GM12873 (cell line): ENCODE data around the gene COL16A1.
A peak's percentile ranks its signal among the peaks of the same experiment; 100 is the strongest.

ENCODE experiments used
- TF ChIP-seq, protein P1 (sequence below): IDR thresholded peaks from 2 replicates; pipeline ENCODE4 v1.5.1; 2012; ENCODE audit warnings: low read depth, mild to moderate bottlenecking, moderate library complexity, low read length, control low read depth; ENCODE audit not compliant: insufficient read depth; ENCODE audit errors: missing control alignments

Gene COL16A1

DNA sequence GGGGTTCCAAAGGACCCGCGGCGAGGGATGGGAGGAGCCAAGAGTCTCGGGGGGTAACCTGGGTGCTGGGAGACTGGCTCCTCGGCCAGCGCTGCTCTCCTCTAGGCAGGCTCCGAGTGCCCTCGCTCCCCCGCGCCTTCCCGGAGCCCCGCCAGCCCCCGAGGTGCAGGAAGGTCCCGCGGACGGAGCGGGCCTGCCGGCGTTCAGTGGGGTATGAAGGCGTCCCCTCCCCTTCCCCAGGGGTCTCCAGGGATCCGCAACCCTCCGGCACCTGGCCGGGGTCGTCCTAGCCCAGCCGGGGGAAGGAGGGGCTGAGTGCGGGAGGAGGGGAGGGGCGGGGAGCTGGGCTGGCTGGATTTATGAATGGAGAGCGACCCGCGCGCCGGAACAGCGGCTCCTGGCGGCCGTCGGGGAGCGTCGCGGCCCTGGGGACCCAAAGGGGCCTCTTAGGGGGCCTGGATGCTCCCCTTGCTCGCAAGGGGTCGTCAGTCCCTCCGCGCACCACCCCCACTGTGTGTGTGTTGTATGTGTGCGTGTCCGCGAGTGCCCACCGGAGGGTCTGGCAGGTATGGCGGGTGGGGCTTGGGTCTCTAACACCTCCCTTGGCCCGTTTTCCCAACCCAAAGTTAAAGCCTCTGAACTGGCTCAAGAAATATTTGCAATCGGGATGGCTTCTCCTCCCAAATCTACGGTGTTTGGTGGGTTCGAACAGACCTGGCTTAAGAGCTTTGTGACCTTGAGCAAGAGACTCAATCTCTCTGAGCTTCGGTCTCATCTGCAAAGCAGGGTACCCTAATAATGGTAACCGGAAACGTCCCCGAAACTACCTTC is 85.7 kb downstream of the COL16A1 start:
- TF ChIP-seq, protein P1, sequence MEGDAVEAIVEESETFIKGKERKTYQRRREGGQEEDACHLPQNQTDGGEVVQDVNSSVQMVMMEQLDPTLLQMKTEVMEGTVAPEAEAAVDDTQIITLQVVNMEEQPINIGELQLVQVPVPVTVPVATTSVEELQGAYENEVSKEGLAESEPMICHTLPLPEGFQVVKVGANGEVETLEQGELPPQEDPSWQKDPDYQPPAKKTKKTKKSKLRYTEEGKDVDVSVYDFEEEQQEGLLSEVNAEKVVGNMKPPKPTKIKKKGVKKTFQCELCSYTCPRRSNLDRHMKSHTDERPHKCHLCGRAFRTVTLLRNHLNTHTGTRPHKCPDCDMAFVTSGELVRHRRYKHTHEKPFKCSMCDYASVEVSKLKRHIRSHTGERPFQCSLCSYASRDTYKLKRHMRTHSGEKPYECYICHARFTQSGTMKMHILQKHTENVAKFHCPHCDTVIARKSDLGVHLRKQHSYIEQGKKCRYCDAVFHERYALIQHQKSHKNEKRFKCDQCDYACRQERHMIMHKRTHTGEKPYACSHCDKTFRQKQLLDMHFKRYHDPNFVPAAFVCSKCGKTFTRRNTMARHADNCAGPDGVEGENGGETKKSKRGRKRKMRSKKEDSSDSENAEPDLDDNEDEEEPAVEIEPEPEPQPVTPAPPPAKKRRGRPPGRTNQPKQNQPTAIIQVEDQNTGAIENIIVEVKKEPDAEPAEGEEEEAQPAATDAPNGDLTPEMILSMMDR: peak; percentile 78

DNA sequence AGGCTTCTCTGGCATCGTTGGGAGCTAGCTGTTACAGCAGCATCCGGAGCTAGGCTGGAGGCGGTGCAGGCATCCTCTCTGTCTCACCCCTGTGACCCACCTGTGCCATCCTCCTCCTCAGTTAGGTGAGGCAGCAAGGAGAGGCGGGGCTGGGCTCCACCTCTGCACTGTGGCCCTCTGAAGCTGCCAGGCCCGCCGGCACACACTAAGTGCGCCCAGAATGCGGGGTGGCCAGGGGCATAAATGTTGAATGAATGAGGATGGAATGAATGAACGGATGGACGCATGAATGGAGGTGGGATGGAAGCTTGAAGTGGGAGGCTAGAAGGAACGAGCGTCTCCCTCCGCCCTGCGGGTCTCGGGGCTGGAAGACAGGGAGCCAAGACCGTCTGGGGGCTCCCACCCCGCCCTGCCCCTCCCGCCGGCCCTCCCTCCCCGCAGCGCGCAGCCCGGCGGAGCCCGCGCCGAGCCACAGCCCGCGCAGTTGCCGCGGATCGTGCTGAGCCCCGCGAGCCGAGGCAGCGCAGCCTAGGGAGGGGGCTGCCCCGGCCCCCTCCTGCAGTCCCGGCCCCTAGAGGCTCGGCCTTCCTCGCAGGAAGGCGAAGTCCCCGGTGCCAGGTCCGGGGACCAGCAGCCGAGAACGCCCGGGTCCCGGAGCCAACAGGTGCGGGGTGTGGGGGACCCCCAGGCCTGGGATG is 86.5 kb downstream of the COL16A1 start, which contains the start of gene HCRTR1:
Gene HCRTR1, plus strand, starts transcription at position 472 of the 698 bp plus-strand sequence. CDS start 1,504 bp downstream, outside the sequence.
- TF ChIP-seq, protein P1: no peak

DNA sequence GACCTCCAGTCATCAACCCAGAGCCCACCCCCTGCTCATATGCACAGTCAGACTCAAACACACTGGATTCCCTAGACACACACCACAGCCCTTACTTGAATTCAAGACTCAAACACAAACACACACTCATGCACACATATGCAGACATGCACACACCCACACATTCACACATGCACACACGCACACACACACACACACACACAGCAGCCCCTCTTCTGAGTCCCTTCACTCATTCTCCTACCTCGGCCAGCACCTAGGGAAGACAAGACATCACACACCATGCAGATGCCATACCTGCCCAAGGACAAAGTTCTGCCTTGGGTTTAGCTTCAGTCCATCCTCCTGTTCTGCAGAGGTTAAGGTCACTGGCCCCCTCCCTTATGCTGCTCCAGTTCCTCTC is 87.9 kb downstream of the COL16A1 start:
- TF ChIP-seq, protein P1: no peak

DNA sequence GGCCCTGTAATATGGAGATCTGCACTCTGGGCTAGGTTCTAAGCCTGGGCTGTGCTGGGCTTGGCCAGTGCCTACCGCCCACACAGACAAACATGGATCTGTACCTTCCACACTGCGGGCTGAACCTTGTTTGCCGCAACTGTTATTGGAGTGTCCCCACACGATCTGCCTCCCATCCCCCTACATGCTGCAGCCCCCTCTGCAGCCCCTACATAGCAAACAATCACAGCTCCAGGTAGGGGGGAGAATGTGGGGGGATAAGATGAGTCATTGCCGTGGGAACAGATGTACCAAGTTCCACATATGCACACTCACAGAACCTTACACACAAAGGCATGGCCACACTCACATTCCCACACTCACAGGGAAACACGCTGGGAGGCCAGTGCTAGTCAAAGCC is 88.4 kb downstream of the COL16A1 start:
- TF ChIP-seq, protein P1: no peak

DNA sequence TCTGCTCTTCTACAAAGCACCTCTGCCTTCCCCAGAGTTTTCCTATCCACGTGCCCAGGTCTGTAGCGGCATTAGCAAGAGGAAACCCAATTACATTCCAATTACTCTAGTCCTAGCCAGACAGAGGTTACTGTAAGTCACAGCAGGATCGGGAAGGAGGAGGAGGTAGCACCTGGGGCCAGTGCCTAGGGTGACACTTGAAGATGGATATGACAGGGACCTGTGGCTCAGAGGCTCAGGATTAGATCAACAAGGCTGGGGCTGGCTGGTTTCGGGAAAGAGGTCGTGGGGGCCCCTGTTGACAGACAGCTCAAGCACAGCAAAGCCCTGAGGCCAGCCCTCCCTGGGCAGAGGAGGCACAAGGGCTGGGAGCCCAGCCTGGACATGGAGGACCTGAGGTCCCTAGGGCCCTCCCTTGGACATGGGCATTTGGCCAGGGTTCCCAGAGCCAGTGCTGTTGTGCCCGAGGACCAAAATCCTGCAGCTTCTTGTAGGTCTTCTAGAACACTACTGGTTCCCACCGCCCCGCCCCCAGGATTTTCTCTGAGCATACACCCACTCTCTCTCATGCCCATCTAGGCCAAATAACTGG is 89.3 kb downstream of the COL16A1 start:
- TF ChIP-seq, protein P1: no peak

DNA sequence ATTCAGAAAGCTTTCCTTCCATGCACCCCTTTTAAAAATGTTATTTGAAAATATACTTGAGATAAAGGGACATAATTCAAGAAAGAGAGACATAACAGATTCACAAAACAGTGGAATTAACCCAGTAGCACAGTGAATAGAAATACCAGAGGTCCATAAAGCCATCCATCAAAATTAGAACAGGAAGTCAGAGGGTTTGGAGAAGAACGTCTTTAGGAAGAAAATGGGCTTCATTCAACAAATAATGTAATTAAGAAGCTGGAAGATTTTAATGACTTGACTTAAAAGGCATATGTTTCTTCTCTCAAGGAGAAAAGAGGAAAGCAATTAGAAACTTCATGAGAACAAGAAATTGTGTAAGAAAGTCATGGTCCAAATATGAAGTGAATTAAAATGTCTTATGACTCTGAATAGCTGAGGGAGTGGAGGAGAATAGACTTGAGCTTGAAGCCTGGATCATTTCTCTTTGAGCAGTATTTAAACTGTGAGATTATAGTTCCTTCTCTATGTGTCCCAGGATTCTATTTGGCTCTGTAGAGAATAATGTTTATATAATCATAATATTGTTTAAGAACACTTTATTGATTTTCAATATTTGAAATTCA is 94.2 kb downstream of the COL16A1 start:
- TF ChIP-seq, protein P1: no peak
